ENCODE results near the gene MAFG. TPM values are rescaled to one million over a fixed set of nuclear protein-coding genes. Genes with fewer than 3 reads are reported as not detected.

The MAFG gene
- total RNA-seq, 2 experiments from 2014 or later: 12.4 to 14.1 TPM

DNA sequence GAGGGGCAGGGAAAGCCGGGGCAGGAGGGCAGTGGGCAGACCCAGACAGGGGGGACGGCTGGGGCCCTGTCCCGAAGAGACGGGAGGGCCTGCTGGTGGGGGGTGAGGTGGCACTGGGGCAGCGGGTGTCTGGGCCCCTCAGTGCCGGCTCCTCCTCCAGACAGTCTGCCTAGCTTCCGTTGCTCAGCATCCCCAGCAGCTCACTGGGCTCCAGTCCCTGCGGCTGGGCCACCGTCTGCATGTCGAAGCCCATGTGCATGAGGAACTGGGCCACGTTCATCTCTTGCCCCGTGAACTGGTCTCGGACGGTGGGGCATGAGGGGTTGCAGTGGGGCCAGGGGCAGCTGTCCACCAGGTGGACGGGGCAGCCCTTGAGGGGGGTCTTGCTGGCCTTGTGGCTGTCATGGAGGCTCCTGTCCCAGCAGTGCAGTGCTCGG, 25.3 kb upstream of the MAFG start:
- H3K36me3 Mint-ChIP-seq (ENCODE audit: low read depth): no peaks in the 10 kb centered on the region
- POLR2A ChIA-PET: no interaction called here
- H3K27me3 Mint-ChIP-seq: peaks cover 2% of the 10 kb centered on the region
- no peaks in the 10 kb centered on the region for H3K9me3 Mint-ChIP-seq
- DNase-seq (no peak), ATAC-seq (no peak)
- no peak overlapping the region for H3K4me3 Mint-ChIP-seq
- H3K27ac Mint-ChIP-seq: no peak overlapping the region
- CTCF ChIA-PET: interaction anchor here (1.0 to 1.7 kb wide), 5 partner anchors 8 to 228 kb away, joined by 3 to 5 read pairs (median 3); no protein-coding TSS in a partner anchor
- intact Hi-C loops (cut with micrococcal nuclease): no loop called here
- TF ChIP-seq, protein P1, sequence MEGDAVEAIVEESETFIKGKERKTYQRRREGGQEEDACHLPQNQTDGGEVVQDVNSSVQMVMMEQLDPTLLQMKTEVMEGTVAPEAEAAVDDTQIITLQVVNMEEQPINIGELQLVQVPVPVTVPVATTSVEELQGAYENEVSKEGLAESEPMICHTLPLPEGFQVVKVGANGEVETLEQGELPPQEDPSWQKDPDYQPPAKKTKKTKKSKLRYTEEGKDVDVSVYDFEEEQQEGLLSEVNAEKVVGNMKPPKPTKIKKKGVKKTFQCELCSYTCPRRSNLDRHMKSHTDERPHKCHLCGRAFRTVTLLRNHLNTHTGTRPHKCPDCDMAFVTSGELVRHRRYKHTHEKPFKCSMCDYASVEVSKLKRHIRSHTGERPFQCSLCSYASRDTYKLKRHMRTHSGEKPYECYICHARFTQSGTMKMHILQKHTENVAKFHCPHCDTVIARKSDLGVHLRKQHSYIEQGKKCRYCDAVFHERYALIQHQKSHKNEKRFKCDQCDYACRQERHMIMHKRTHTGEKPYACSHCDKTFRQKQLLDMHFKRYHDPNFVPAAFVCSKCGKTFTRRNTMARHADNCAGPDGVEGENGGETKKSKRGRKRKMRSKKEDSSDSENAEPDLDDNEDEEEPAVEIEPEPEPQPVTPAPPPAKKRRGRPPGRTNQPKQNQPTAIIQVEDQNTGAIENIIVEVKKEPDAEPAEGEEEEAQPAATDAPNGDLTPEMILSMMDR (IDR thresholded peaks at IDR 0.05): no peak
- H3K4me1 Mint-ChIP-seq (ENCODE audit: low read depth): no peaks in the 10 kb centered on the region

GRCh38 chr17:81951785-81952684, 24.5 kb upstream of the MAFG start:
- DNase-seq (no peak), ATAC-seq (no peak)
- ChIA-PET POLR2A (interaction anchor here (1.0 kb wide), 1 partner anchor 10 kb away, joined by 5 read pairs; no protein-coding TSS in a partner anchor), CTCF (interaction anchor here (1.6 kb wide), 2 partner anchors 14 to 79 kb away, joined by 3 to 4 read pairs; no protein-coding TSS in a partner anchor)
- H3K36me3 Mint-ChIP-seq (ENCODE audit: low read depth): no peaks in the 10 kb centered on the region
- H3K4me1 Mint-ChIP-seq (ENCODE audit: low read depth): no peaks in the 10 kb centered on the region
- TF ChIP-seq, protein P1 (IDR thresholded peaks at IDR 0.05): no peak
- no peaks in the 10 kb centered on the region for H3K9me3 Mint-ChIP-seq
- no peaks in the 10 kb centered on the region for H3K27me3 Mint-ChIP-seq
- no peak overlapping the region for H3K4me3 Mint-ChIP-seq
- intact Hi-C loops (cut with micrococcal nuclease): no loop called here
- H3K27ac Mint-ChIP-seq: no peak overlapping the region

GRCh38 chr17:81950501-81950900, 23.0 kb upstream of the MAFG start:
- Mint-ChIP-seq H3K4me3 (no peak overlapping the region), H3K4me1 (ENCODE audit: low read depth) (no peaks in the 10 kb centered on the region), H3K36me3 (ENCODE audit: low read depth) (no peaks in the 10 kb centered on the region), H3K27ac (no peak overlapping the region), H3K27me3 (no peaks in the 10 kb centered on the region), H3K9me3 (no peaks in the 10 kb centered on the region)
- ChIA-PET CTCF (interaction anchor here (0.9 to 4.0 kb wide), 3 partner anchors 9 to 80 kb away, joined by 3 to 24 read pairs (median 4); partner anchors contain the start of gene NOTUM), POLR2A (no interaction called here)
- intact Hi-C loops (cut with micrococcal nuclease): no loop called here
- no peak for ATAC-seq
- TF ChIP-seq, protein P1 (IDR thresholded peaks at IDR 0.05): no peak
- no peak for DNase-seq

DNA sequence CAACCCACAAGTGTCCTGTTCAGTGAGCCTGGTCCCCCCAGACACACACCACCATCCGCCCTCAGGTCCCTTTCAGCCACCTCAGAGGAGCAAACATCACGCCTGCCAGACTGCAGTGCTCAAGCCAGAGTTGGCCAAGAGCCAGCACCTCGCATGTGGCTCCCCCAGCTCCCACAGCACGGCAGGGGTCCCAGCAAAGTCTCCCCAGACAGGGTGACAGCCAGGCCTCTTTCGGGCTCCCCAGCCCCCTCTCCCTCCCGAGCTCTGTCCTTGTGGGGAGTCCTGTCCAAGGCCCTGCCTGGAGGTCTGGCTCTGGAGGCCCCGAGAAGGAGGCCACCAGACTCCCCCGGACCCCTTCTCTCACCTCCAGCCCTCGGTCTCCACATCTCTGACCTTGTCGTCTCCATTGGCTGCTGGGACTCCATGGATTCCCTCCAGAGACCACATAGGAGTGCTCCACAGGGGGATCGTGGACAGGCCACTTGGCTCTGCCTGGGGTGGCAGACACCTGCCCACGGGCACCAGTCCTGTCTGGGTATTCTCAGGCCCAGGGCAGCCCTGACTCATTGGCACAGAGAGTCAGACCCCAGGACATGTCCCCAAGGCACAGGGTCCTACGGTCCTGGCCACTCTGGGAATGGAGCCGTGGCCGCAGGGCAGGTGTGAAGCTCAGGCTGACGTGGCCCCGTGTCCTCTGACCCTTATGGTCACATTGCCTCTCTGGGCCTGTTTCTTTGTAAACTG, 21.3 kb upstream of the MAFG start:
- H3K36me3 Mint-ChIP-seq (ENCODE audit: low read depth): no peaks in the 10 kb centered on the region
- no peaks in the 10 kb centered on the region for H3K4me1 Mint-ChIP-seq (ENCODE audit: low read depth)
- POLR2A ChIA-PET: no interaction called here
- TF ChIP-seq, protein P1 (IDR thresholded peaks at IDR 0.05): no peak
- ATAC-seq (no peak), DNase-seq (no peak)
- no peaks in the 10 kb centered on the region for H3K27me3 Mint-ChIP-seq
- H3K4me3 Mint-ChIP-seq: no peak overlapping the region
- H3K27ac Mint-ChIP-seq: no peak overlapping the region
- CTCF ChIA-PET: interaction anchor here (1.0 to 4.0 kb wide), 2 partner anchors 11 to 71 kb away, joined by 4 to 24 read pairs; partner anchors contain the start of gene NOTUM
- no peaks in the 10 kb centered on the region for H3K9me3 Mint-ChIP-seq
- intact Hi-C loops (cut with micrococcal nuclease): no loop called here
